ENCODE measurements around the gene MTMR10. TPM values are rescaled to one million over a fixed set of nuclear protein-coding genes. Genes with fewer than 3 reads are reported as not detected.

MTMR10 gene
- total RNA-seq, 1 experiment from 2014 or later: 19.5 TPM

DNA sequence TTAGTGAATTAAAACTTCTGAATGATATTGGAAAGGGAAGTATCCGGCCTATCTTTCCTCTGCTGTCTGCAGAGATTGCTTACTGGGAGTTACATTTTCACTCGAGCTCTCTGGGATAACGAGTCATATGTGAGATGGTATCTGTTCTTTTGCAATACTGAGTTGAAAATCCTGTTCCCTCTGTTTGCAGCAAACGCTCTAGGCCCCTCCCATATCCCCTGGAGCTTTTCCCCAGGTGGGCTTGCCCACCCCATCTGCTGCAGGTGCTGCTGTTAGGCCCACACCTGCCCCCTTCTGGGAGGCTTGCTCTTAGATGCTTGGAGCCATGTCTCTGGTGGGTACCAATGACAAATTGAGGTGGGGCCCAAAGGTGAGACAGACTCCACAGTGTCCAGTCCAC, 42.7 kb upstream of the MTMR10 start:
- CTCF ChIA-PET: no interaction called here
- intact Hi-C loops (cut with micrococcal nuclease; ENCODE audit: unreplicated experiment): no loop called here
- POLR2A ChIA-PET: no interaction called here

DNA sequence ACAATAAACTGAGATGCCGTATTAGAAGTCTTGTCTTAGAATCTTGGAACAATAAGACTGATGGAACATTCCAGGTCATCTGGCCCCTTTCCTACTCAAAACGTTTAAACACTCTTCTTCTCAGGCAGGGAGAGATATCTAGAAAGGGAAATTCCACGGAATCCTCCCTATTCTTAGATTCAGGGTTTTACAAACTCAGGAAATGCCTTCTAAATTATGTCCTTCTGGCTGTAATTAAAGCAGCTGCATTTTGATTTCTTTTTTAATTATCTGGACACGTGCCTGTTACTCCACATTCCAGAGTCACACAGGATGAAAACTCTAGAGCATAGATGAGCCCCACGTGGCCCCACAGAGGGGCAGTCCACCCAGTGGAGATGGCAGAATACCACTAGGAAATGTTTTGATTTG, 41.5 kb upstream of the MTMR10 start:
- no peak for ATAC-seq
- Histone ChIP-seq H3K36me3 (ENCODE audit: control insufficient read depth, insufficient read depth, low read length) (no peaks in the 10 kb centered on the region), H3K4me1 (ENCODE audit: control insufficient read depth, insufficient read depth, low read length) (no peaks in the 10 kb centered on the region), H3K9me3 (ENCODE audit: control insufficient read depth, insufficient read depth, low read depth, low read length) (no peaks in the 10 kb centered on the region), H3K4me3 (ENCODE audit: low read depth in 2 of 2, low read length in 2 of 2) (no peak overlapping the region), H3K27ac (ENCODE audit: low read length) (no peak overlapping the region), H3K27me3 (ENCODE audit: control insufficient read depth, insufficient read depth, low read length) (no peaks in the 10 kb centered on the region)
- in situ Hi-C loops (cut with HindIII; ENCODE audit: low pct_unique_long_range_greater_than_20kb, low sequenced_read_pairs) (no loop called here), intact Hi-C loops (cut with micrococcal nuclease; ENCODE audit: unreplicated experiment) (no loop called here)
- no TSS peak for BruUV-seq (replicated peaks)
- TF ChIP-seq SIN3A (IDR thresholded peaks at IDR 0.05; ENCODE audit: borderline replicate concordance, insufficient read depth, low read depth, low read length): no peak
- TF ChIP-seq TCF7L2 (IDR thresholded peaks at IDR 0.05; ENCODE audit: low read depth, low read length): no peak
- no peak for TF ChIP-seq POLR2AphosphoS5 (IDR thresholded peaks at IDR 0.05; ENCODE audit: low read depth, low read length)
- TF ChIP-seq, protein P1, sequence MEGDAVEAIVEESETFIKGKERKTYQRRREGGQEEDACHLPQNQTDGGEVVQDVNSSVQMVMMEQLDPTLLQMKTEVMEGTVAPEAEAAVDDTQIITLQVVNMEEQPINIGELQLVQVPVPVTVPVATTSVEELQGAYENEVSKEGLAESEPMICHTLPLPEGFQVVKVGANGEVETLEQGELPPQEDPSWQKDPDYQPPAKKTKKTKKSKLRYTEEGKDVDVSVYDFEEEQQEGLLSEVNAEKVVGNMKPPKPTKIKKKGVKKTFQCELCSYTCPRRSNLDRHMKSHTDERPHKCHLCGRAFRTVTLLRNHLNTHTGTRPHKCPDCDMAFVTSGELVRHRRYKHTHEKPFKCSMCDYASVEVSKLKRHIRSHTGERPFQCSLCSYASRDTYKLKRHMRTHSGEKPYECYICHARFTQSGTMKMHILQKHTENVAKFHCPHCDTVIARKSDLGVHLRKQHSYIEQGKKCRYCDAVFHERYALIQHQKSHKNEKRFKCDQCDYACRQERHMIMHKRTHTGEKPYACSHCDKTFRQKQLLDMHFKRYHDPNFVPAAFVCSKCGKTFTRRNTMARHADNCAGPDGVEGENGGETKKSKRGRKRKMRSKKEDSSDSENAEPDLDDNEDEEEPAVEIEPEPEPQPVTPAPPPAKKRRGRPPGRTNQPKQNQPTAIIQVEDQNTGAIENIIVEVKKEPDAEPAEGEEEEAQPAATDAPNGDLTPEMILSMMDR (IDR thresholded peaks at IDR 0.05): no peak
- TF ChIP-seq, protein P2, sequence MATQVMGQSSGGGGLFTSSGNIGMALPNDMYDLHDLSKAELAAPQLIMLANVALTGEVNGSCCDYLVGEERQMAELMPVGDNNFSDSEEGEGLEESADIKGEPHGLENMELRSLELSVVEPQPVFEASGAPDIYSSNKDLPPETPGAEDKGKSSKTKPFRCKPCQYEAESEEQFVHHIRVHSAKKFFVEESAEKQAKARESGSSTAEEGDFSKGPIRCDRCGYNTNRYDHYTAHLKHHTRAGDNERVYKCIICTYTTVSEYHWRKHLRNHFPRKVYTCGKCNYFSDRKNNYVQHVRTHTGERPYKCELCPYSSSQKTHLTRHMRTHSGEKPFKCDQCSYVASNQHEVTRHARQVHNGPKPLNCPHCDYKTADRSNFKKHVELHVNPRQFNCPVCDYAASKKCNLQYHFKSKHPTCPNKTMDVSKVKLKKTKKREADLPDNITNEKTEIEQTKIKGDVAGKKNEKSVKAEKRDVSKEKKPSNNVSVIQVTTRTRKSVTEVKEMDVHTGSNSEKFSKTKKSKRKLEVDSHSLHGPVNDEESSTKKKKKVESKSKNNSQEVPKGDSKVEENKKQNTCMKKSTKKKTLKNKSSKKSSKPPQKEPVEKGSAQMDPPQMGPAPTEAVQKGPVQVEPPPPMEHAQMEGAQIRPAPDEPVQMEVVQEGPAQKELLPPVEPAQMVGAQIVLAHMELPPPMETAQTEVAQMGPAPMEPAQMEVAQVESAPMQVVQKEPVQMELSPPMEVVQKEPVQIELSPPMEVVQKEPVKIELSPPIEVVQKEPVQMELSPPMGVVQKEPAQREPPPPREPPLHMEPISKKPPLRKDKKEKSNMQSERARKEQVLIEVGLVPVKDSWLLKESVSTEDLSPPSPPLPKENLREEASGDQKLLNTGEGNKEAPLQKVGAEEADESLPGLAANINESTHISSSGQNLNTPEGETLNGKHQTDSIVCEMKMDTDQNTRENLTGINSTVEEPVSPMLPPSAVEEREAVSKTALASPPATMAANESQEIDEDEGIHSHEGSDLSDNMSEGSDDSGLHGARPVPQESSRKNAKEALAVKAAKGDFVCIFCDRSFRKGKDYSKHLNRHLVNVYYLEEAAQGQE (IDR thresholded peaks at IDR 0.05; ENCODE audit: insufficient read depth in 1 of 2, low read depth in 2 of 2, low read length in 1 of 2): no peak
- no peak for DNase-seq (ENCODE audit: low read depth, low spot score)
- CTCF ChIA-PET: no interaction called here
- POLR2A ChIA-PET: no interaction called here

More for the DNA sequence above, 42.7 kb upstream of the MTMR10 start:
- H3K27ac ChIP-seq (ENCODE audit: low read length): no peak overlapping the region
- no peaks in the 10 kb centered on the region for H3K27me3 ChIP-seq (ENCODE audit: control insufficient read depth, insufficient read depth, low read length)
- H3K9me3 ChIP-seq (ENCODE audit: control insufficient read depth, insufficient read depth, low read depth, low read length): no peaks in the 10 kb centered on the region
- no peak for DNase-seq (ENCODE audit: low read depth, low spot score)
- H3K4me3 ChIP-seq (ENCODE audit: low read depth in 2 of 2, low read length in 2 of 2): no peak overlapping the region
- H3K4me1 ChIP-seq (ENCODE audit: control insufficient read depth, insufficient read depth, low read length): no peaks in the 10 kb centered on the region
- ATAC-seq: no peak
- in situ Hi-C loops (cut with HindIII; ENCODE audit: low pct_unique_long_range_greater_than_20kb, low sequenced_read_pairs): no loop called here
- no TSS peak for BruUV-seq (replicated peaks)
- no peaks in the 10 kb centered on the region for H3K36me3 ChIP-seq (ENCODE audit: control insufficient read depth, insufficient read depth, low read length)
- TF ChIP-seq TCF7L2 (IDR thresholded peaks at IDR 0.05; ENCODE audit: low read depth, low read length) (no peak), POLR2AphosphoS5 (IDR thresholded peaks at IDR 0.05; ENCODE audit: low read depth, low read length) (no peak), SIN3A (IDR thresholded peaks at IDR 0.05; ENCODE audit: borderline replicate concordance, insufficient read depth, low read depth, low read length) (no peak)
- TF ChIP-seq, protein P1 (IDR thresholded peaks at IDR 0.05): no peak
- TF ChIP-seq, protein P2 (IDR thresholded peaks at IDR 0.05; ENCODE audit: insufficient read depth in 1 of 2, low read depth in 2 of 2, low read length in 1 of 2): no peak

Measured in Panc1 (cell line).